Heart left ventricle (tissue), 13 donors: ENCODE results near the gene BICDL2.

Source experiments
- POLR2A ChIP-seq, 2 donors: fragments of 450-650 bp; IDR thresholded peaks; one replicate each; pipeline ENCODE4 v1.6.1; 2017; ENCODE audit warnings: antibody characterized with exemption in 2 of 2, mild to moderate bottlenecking in 2 of 2, moderate library complexity in 2 of 2
- TF ChIP-seq, protein P1 (sequence below), 12 donors: fragments of 200-600 bp; sonication (generic) in 4 of 12; IDR thresholded peaks; one replicate each; pipeline versions ENCODE4 v1.5.0 to v1.8.0; 2018 to 2022; ENCODE audit warnings: antibody characterized with exemption in 12 of 12, mild to moderate bottlenecking in 5 of 12
- donor health status: ischemic (EF 13 %, LVEDD 7.1; RV severe dilation, severe dysfunction).
- donor health status: DM: no; HTN: yes; CAD: no.
- donor health status: DM: no; HTN: no; CAD: no.
- donor health status: ischemic (EF 25% LVEDD 6.9; RV normal size, moderate dysfunction).
- donor health status: ischemic (EF 25% LVEDD 5.7; RV mildly dilated, moderate dysfunction).
- donor health status: ischemic (EF 35%, LVEDD 5.7; RV mildly dilated, moderate dysfunction).
- donor health status: nonischemic (EF 11% LVEDD 7.7; RV severe dilation, severe dysfunction).
- donor health status: DM: yes; HTN: yes; CAD: no.
- donor health status: PGD.
- donor health status: ischemic (EF 29% LVEDD 5.4; RV normal size, mild dysfunction).
- donor health status: nonischemic (EF 23%, LVEDD 6.1; RV moderate dilation, normal function).

- TF ChIP-seq, protein P1, sequence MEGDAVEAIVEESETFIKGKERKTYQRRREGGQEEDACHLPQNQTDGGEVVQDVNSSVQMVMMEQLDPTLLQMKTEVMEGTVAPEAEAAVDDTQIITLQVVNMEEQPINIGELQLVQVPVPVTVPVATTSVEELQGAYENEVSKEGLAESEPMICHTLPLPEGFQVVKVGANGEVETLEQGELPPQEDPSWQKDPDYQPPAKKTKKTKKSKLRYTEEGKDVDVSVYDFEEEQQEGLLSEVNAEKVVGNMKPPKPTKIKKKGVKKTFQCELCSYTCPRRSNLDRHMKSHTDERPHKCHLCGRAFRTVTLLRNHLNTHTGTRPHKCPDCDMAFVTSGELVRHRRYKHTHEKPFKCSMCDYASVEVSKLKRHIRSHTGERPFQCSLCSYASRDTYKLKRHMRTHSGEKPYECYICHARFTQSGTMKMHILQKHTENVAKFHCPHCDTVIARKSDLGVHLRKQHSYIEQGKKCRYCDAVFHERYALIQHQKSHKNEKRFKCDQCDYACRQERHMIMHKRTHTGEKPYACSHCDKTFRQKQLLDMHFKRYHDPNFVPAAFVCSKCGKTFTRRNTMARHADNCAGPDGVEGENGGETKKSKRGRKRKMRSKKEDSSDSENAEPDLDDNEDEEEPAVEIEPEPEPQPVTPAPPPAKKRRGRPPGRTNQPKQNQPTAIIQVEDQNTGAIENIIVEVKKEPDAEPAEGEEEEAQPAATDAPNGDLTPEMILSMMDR (IDR thresholded peaks at IDR 0.05), result no peak
- TF ChIP-seq POLR2A (IDR thresholded peaks at IDR 0.05), result no peak
Observed at GRCh38 chr16:3022684-3023414, 13.9 kb downstream of the BICDL2 start.
